ENCODE results near the gene PBX3. TPM values are rescaled to one million over a fixed set of nuclear protein-coding genes. Genes with fewer than 3 reads are reported as not detected.

The PBX3 gene
- total and polyA plus RNA-seq, 2 of the 13 experiments (the other 11 are each of a cell fraction or from before 2014, with no cell fraction given): 6.0 to 11.2 TPM

- peak; percentile 93 for TF ChIP-seq NR0B2 (CRISPR knock-in tag; IDR thresholded peaks at IDR 0.05)
- TF ChIP-seq RERE (CRISPR knock-in tag; IDR thresholded peaks at IDR 0.05; ENCODE audit: low read depth): peak; percentile 67; the same call in 1 of the 2 replicates
- TF ChIP-seq NFRKB (IDR thresholded peaks at IDR 0.05): no peak
- TF ChIP-seq HMG20A (CRISPR knock-in tag; IDR thresholded peaks at IDR 0.05; ENCODE audit: borderline replicate concordance): peak; percentile 30; the same call in 1 of the 2 replicates
- peak; percentile 99 for TF ChIP-seq BORCS8-MEF2B (CRISPR knock-in tag; IDR thresholded peaks at IDR 0.05)
- TF ChIP-seq HHEX (CRISPR knock-in tag; IDR thresholded peaks at IDR 0.05): no peak
- TF ChIP-seq SIX1 (CRISPR knock-in tag; IDR thresholded peaks at IDR 0.05; ENCODE audit: borderline replicate concordance): 0 out of 2 replicates have a peak, but pooled peaks have one; percentile 46
- peak; percentile 99 for TF ChIP-seq NFKB2 (CRISPR knock-in tag; IDR thresholded peaks at IDR 0.05; ENCODE audit: borderline replicate concordance)
- TF ChIP-seq ZNF335 (CRISPR knock-in tag; IDR thresholded peaks at IDR 0.05): 0 out of 2 replicates have a peak, but pooled peaks have one; percentile 74
- TF ChIP-seq ATF7-NPFF (CRISPR knock-in tag; IDR thresholded peaks at IDR 0.05; ENCODE audit: low read depth): peak; percentile 100
- no peak for TF ChIP-seq ZNF10 (CRISPR knock-in tag; IDR thresholded peaks at IDR 0.05; ENCODE audit: borderline replicate concordance, low read depth)
- 0 out of 2 replicates have a peak, but pooled peaks have one; percentile 3 for TF ChIP-seq CEBPG (CRISPR knock-in tag; IDR thresholded peaks at IDR 0.05)
- peak; percentile 93 for TF ChIP-seq ZBTB7A (CRISPR knock-in tag; IDR thresholded peaks at IDR 0.05)
- TF ChIP-seq, protein P1, sequence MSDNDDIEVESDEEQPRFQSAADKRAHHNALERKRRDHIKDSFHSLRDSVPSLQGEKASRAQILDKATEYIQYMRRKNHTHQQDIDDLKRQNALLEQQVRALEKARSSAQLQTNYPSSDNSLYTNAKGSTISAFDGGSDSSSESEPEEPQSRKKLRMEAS (IDR thresholded peaks at IDR 0.05): peak; percentile 100
- TF ChIP-seq ZNF740 (CRISPR knock-in tag; IDR thresholded peaks at IDR 0.05): peak; percentile 76; the same call in 1 of the 2 replicates
- TF ChIP-seq LCORL (IDR thresholded peaks at IDR 0.05): no peak
- peak; percentile 40; the same call in 1 of the 2 replicates for TF ChIP-seq LCORL (CRISPR knock-in tag; IDR thresholded peaks at IDR 0.05)
- peak; percentile 65 for TF ChIP-seq RXRB (CRISPR knock-in tag; IDR thresholded peaks at IDR 0.05; ENCODE audit: borderline replicate concordance)
- no peak for TF ChIP-seq ZNF207 (IDR thresholded peaks at IDR 0.05; ENCODE audit: borderline replicate concordance)
- TF ChIP-seq AGO1 (IDR thresholded peaks at IDR 0.05; ENCODE audit: low read depth, low read length, poor library complexity, severe bottlenecking): peak; percentile 49
- TF ChIP-seq ZNF501 (CRISPR knock-in tag; IDR thresholded peaks at IDR 0.05): peak; percentile 95
- peak; percentile 41; the same call in 1 of the 2 replicates for TF ChIP-seq NFE2 (CRISPR knock-in tag; IDR thresholded peaks at IDR 0.05)
- no peak; the same call in 1 of the 2 replicates for TF ChIP-seq KDM1A (CRISPR knock-in tag; IDR thresholded peaks at IDR 0.05)
These were observed 978 bp upstream of the PBX3 start (continued) for GRCh38 chr9:125746017-125746773.

Data from HepG2 (cell line).